Measurements from ENCODE around the gene NUDT21. TPM values are rescaled to one million over a fixed set of nuclear protein-coding genes. Genes with fewer than 3 reads are reported as not detected.

The NUDT21 gene
- total RNA-seq, 2 donors from 2014 or later: 46.4 to 47.2 TPM

DNA sequence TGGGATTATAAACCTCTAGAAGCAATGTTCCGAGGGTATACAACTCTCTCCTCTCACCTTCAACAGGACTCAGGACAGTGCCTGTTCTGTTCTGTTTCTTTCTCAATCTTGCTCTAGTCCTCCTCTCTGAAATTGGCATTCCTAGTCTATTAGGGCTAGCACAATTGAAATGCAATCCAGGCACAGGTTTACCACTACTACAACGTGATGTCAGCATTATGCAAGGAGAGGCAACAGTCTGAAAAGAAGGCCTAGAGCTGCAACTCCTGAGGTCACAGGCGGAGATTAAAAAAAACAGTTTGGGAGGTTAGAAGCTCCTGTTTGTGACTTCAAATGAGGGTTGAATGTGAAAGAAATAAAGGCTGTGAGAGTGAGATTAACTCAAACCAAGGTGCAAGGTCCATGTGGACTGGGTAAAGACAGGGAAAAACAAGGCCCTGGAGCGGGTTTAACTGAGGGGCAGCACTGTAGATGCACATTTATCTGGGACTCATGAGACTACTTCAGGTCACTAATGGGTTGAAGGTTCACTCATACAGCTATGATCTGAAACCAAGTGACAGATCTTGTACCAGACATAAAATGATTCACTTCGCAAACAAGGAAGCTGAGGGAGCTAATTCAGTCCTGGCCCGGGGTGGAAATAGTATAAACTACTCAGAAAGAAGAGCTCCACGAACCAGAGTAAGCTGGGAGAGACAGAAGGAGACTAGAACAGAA lies 42.6 kb downstream of the NUDT21 start:
- DNase-seq (ENCODE audit: low spot score): no peak
- peaks cover 0 to 3% of the 10 kb centered on the region in 2 donors for H3K36me3 ChIP-seq
- no peaks in the 10 kb centered on the region for H3K9me3 ChIP-seq
- H3K4me3 ChIP-seq: no peak overlapping the region
- WGBS: 70% methylated on average over 7 of the region's 7 CpGs
- no peaks in the 10 kb centered on the region for H3K4me1 ChIP-seq (replicated peaks)
- intact Hi-C loops (cut with DNase I): no loop called here
- H3K27ac ChIP-seq: no peak overlapping the region
- TF ChIP-seq, protein P1, sequence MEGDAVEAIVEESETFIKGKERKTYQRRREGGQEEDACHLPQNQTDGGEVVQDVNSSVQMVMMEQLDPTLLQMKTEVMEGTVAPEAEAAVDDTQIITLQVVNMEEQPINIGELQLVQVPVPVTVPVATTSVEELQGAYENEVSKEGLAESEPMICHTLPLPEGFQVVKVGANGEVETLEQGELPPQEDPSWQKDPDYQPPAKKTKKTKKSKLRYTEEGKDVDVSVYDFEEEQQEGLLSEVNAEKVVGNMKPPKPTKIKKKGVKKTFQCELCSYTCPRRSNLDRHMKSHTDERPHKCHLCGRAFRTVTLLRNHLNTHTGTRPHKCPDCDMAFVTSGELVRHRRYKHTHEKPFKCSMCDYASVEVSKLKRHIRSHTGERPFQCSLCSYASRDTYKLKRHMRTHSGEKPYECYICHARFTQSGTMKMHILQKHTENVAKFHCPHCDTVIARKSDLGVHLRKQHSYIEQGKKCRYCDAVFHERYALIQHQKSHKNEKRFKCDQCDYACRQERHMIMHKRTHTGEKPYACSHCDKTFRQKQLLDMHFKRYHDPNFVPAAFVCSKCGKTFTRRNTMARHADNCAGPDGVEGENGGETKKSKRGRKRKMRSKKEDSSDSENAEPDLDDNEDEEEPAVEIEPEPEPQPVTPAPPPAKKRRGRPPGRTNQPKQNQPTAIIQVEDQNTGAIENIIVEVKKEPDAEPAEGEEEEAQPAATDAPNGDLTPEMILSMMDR (IDR thresholded peaks at IDR 0.05): no peak
- TF ChIP-seq POLR2A (IDR thresholded peaks at IDR 0.05): no peak
- no peak for TF ChIP-seq POLR2AphosphoS5 (IDR thresholded peaks at IDR 0.05)
- H3K27me3 ChIP-seq (replicated peaks; ENCODE audit: insufficient read depth): no peaks in the 10 kb centered on the region

DNA sequence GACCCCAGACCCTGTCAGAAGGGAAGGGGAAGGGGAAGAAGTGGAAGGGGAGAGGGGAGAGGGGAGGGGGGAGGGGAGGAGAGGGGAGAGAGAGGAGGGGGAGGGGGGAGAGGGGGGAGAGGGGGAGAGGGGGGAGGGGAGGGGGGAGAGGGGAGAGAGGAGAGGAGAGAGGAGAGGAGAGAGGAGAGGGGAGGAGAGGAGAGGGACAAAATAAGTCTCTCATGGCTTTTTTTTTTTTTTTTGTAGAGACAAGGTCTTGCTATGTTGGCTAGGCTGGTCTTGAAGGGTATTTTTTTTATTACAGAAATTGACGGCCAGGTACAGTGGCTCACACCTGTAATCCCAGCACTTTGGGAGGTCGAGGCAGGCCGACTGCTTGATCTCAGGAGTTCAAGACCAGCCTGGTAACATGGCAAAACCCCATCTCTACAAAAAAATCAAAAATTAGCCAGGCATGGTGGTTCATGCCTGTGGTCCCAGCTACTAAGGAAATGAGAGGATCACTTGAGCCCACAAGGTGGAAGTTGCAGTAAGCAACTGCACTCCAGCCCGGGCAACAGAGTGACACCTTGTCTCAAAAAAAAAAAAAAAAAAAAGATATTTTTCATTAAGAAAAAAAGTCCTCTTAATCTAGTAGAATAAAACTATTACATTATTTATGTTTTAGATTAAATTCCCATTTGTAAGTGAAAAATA lies 45.0 kb downstream of the NUDT21 start:
- Histone ChIP-seq H3K27ac (no peak overlapping the region), H3K36me3 (peaks cover 0 to 9% of the 10 kb centered on the region in 2 donors), H3K4me3 (no peak overlapping the region), H3K9me3 (no peaks in the 10 kb centered on the region), H3K4me1 (replicated peaks) (no peaks in the 10 kb centered on the region), H3K27me3 (replicated peaks; ENCODE audit: insufficient read depth) (no peaks in the 10 kb centered on the region)
- no peak for DNase-seq (ENCODE audit: low spot score)
- 67% methylated on average over 4 of the region's 4 CpGs for WGBS
- no peak for TF ChIP-seq POLR2A (IDR thresholded peaks at IDR 0.05)
- TF ChIP-seq, protein P1 (IDR thresholded peaks at IDR 0.05): no peak
- TF ChIP-seq POLR2AphosphoS5 (IDR thresholded peaks at IDR 0.05): no peak
- intact Hi-C loops (cut with DNase I): no loop called here

DNA sequence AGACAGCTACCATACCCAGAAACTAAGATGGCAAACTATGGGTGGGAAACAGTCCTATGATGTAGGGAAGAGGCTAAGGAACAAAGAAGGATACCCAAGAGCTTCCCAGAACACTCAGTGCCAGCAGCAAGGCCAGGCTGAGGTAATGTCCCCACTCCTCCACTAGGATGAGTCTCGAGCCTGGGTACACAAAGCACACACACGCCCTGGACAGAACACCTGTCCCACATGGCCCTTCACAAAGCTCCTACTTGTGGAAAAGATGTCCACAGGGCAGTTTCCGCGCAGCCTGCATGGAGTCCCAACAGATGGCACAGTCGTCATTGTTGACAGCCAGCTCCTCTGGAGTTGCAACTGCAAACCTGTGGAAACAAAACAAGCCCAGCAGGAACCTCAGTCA lies 49.6 kb downstream of the NUDT21 start:
- Histone ChIP-seq H3K36me3 (peaks cover 0 to 5% of the 10 kb centered on the region in 2 donors), H3K4me3 (no peak overlapping the region), H3K9me3 (no peaks in the 10 kb centered on the region), H3K27ac (no peak overlapping the region), H3K4me1 (replicated peaks) (no peaks in the 10 kb centered on the region), H3K27me3 (replicated peaks; ENCODE audit: insufficient read depth) (no peaks in the 10 kb centered on the region)
- intact Hi-C loops (cut with DNase I): no loop called here
- no peak for DNase-seq (ENCODE audit: low spot score)
- 77% methylated on average over 5 of the region's 5 CpGs for WGBS
- no peak for TF ChIP-seq POLR2A (IDR thresholded peaks at IDR 0.05)
- TF ChIP-seq POLR2AphosphoS5 (IDR thresholded peaks at IDR 0.05): no peak
- TF ChIP-seq, protein P1 (IDR thresholded peaks at IDR 0.05): no peak

DNA sequence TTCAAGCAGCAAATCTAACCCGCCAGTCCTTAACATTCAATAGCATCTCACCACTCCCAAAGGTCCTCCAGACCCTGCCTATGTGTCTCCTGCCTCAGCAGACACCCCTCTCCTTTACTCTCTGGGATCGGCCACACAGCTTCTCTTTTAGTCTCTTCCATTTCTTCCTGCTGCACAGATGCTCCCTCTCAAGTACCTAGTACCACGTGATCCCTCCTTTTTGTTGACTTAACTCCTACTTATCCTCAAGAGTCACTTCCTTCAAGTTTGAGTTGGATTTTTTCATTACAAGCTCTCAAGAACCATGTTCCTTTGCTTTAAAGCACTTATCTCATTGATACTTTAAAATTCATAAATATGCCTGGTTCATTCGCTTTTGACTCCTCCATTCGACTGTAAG lies 50.7 kb downstream of the NUDT21 start:
- intact Hi-C loops (cut with DNase I): no loop called here
- Histone ChIP-seq H3K4me1 (replicated peaks) (no peaks in the 10 kb centered on the region), H3K4me3 (no peak overlapping the region), H3K27me3 (replicated peaks; ENCODE audit: insufficient read depth) (no peaks in the 10 kb centered on the region), H3K9me3 (no peaks in the 10 kb centered on the region), H3K36me3 (peaks cover 0 to 5% of the 10 kb centered on the region in 2 donors), H3K27ac (no peak overlapping the region)
- TF ChIP-seq POLR2AphosphoS5 (IDR thresholded peaks at IDR 0.05) (no peak), POLR2A (IDR thresholded peaks at IDR 0.05) (no peak)
- TF ChIP-seq, protein P1 (IDR thresholded peaks at IDR 0.05): no peak
- no peak for DNase-seq (ENCODE audit: low spot score)
- 70% methylated on average over 5 of the region's 5 CpGs for WGBS
